Fibroblast of lung (primary cell): Measurements from ENCODE around the gene KICS2. TPM values are rescaled to one million over a fixed set of nuclear protein-coding genes. Genes with fewer than 3 reads are reported as not detected.

Source experiments
- DNase-seq, 2 donors: peaks; one replicate each; pipeline versions ENCODE4 v3.0.0 to v3.0.0-alpha.2; 2010; ENCODE audit warnings: low read depth in 2 of 2
- H2AFZ ChIP-seq: 2 replicates; pipeline ENCODE4 v1.5.1; 2012; ENCODE audit warnings: low read length, control low read depth, inconsistent platforms
- H3K27ac ChIP-seq: 2 replicates; pipeline ENCODE4 v1.5.1; 2011; ENCODE audit warnings: low read length, control low read depth; ENCODE audit not compliant: insufficient read depth
- H3K27me3 ChIP-seq: 2 replicates; pipeline ENCODE4 v1.5.1; 2011; ENCODE audit warnings: mild to moderate bottlenecking, low read length; ENCODE audit not compliant: control insufficient read depth, insufficient read depth
- H3K36me3 ChIP-seq: 2 replicates; pipeline ENCODE4 v1.5.1; 2011; ENCODE audit warnings: low read length; ENCODE audit not compliant: control insufficient read depth, insufficient read depth
- H3K4me1 ChIP-seq: 2 replicates; pipeline ENCODE4 v1.5.1; 2011; ENCODE audit warnings: low read length; ENCODE audit not compliant: control insufficient read depth, insufficient read depth; ENCODE audit errors: extremely low read depth
- H3K4me2 ChIP-seq: 2 replicates; pipeline ENCODE4 v1.5.1; 2011; ENCODE audit warnings: low read length, control low read depth; ENCODE audit not compliant: insufficient read depth; ENCODE audit errors: extremely low read depth
- H3K4me3 ChIP-seq, 4 experiments: fragments of 200-600 bp in 1 of 4; sonication (generic) in 1 of 4; replicated peaks in 1 of 4; 2 replicates each; pipeline ENCODE4 v1.5.1; 2011 to 2016; ENCODE audit warnings: low read length in 4 of 4, low read depth in 3 of 4, mild to moderate bottlenecking in 3 of 4, control low read depth in 2 of 4, inconsistent platforms in 1 of 4, mixed read lengths in 1 of 4; ENCODE audit not compliant: insufficient read depth in 1 of 4; ENCODE audit errors: control extremely low read depth in 1 of 4
- H3K79me2 ChIP-seq: 2 replicates; pipeline ENCODE4 v1.5.1; 2012; ENCODE audit warnings: mild to moderate bottlenecking, low read length, inconsistent platforms; ENCODE audit not compliant: control insufficient read depth, insufficient read depth
- H3K9ac ChIP-seq: 2 replicates; pipeline ENCODE4 v1.5.1; 2011; ENCODE audit warnings: mild to moderate bottlenecking, low read length, control low read depth; ENCODE audit not compliant: insufficient read depth
- H3K9me3 ChIP-seq: 2 replicates; pipeline ENCODE4 v1.5.1; 2012; ENCODE audit warnings: low read depth, low read length; ENCODE audit not compliant: control insufficient read depth, insufficient read depth
- H4K20me1 ChIP-seq: 2 replicates; pipeline ENCODE4 v1.5.1; 2011; ENCODE audit warnings: low read length; ENCODE audit not compliant: control insufficient read depth, insufficient read depth; ENCODE audit errors: extremely low read depth
- CTCF ChIP-seq, 2 donors: IDR thresholded peaks in 1 of 2; conservative IDR thresholded peaks in 1 of 2; 1 replicate in 1 of 2; 2 replicates in 1 of 2; pipeline ENCODE4 v1.5.1; 2011 to 2012; ENCODE audit warnings: low read length in 2 of 2, control low read depth in 1 of 2, inconsistent platforms in 1 of 2, low read depth in 1 of 2, mild to moderate bottlenecking in 1 of 2
- EZH2 ChIP-seq: IDR thresholded peaks from 2 replicates; pipeline ENCODE4 v1.5.1; 2012; ENCODE audit warnings: low read length, control low read depth, mild to moderate bottlenecking; ENCODE audit errors: missing control alignments
- polyA plus RNA-seq, 2 donors: library from polyadenylated mRNA; depleted of rRNA in 1 of 2; stranded (reverse) in 1 of 2; unstranded in 1 of 2; fragments of >200 nt; gene quantifications; 2 replicates each; pipeline ENCODE4 v1.2.1, GENCODE V29; 2011 to 2012; ENCODE audit warnings: missing spikeins in 1 of 2
- total RNA-seq: library from RNA; depleted of rRNA; stranded (reverse); fragments of >200 nt; gene quantifications from 2 replicates; pipeline ENCODE4 v1.2.1, GENCODE V29; 2014

The KICS2 gene
- total and polyA plus RNA-seq, 2 donors (not counting 1 experiment from before 2014, with no cell fraction given), result 3.2 to 9.7 TPM

DNA sequence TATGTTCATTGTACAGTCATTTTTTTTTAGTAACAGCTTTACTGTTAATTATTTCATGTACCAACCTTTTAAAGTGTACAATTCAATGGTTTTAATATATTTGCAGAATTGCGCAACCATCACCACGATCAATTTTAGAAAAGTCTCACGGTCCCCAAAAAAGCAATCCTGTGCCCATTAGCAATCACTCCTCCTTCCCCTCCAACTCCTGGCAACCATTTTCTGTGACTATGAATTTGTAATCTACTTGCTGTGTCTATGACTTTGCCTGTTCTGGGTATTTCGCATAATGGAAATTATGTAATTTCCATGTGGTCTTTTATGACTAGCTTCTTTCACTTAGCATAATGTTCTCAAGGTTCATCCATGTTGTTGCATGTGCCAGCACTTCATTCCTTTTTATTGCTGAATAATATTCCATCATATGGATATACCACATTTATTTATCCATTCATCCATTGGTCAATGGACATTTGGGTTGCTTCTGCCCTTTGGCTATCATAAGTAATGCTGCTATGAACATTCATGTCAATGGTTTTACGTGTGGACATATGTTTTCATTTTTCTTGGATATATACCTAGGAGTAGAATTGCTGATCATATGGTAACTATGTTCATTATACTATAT lies 9.9 kb downstream of the KICS2 start:
- Histone ChIP-seq H3K4me3 (no peak overlapping the region), H4K20me1 (no peaks in the 10 kb centered on the region), H3K27me3 (no peaks in the 10 kb centered on the region), H3K9me3 (no peaks in the 10 kb centered on the region), H3K79me2 (no peaks in the 10 kb centered on the region), H3K27ac (no peak overlapping the region), H3K9ac (no peak overlapping the region), H3K36me3 (no peaks in the 10 kb centered on the region), H3K4me2 (no peak overlapping the region), H3K4me1 (no peaks in the 10 kb centered on the region), H2AFZ (no peak overlapping the region)
- DNase-seq, result no peak
- TF ChIP-seq EZH2 (no peak), CTCF (conservative IDR thresholded peaks at IDR 0.05 in 1 of 2, IDR thresholded peaks at IDR 0.05 in 1 of 2; ENCODE audit: low read depth in 1 of 2, low read length in 2 of 2) (no peak)

DNA sequence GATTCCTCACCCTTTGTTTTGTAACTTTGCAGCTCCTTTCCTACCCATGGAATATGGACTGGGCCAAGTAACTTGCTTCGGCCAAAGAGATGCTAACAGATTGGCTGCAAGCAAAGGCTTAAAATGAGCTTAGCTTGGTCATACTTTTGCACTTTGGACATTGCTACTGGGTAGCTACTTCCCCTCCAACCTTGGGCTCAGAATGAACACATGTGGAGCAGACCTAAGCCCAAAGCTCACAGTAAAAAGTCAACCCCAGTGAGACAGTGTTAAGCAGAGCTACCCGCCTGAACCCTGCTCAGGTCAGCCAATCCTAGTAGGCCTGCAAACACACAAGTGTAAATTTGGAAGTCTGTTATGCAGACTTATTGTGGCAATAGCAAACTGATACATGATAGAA lies 14.6 kb downstream of the KICS2 start:
- Histone ChIP-seq H3K79me2 (no peaks in the 10 kb centered on the region), H3K9me3 (no peaks in the 10 kb centered on the region), H3K27me3 (no peaks in the 10 kb centered on the region), H3K36me3 (no peaks in the 10 kb centered on the region), H3K4me2 (no peak overlapping the region), H3K9ac (no peak overlapping the region), H2AFZ (no peak overlapping the region), H3K4me1 (no peaks in the 10 kb centered on the region), H4K20me1 (no peaks in the 10 kb centered on the region), H3K4me3 (no peak overlapping the region), H3K27ac (no peak overlapping the region)
- DNase-seq, result no peak
- TF ChIP-seq EZH2 (no peak), CTCF (conservative IDR thresholded peaks at IDR 0.05 in 1 of 2, IDR thresholded peaks at IDR 0.05 in 1 of 2; ENCODE audit: low read depth in 1 of 2, low read length in 2 of 2) (no peak)

DNA sequence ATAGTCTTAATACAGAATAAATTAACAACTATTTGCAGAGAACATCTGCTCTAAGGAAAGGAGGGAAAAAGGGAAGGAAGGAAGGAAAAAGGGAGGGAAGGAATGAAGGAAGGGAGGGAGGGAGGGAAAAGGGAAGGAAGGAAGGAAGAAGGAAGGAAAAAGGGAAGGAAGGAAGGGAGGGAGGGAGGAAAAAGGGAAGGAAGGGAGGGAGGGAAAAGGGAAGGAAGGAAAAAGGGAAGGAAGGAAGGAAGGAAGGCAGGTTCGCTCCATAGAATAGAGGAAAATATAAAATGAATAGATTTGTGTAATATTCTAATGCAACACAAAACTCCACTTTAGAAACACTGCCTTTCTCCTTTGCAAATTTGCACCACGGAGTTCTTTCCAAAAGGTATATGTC lies 16.6 kb downstream of the KICS2 start:
- no peak overlapping the region for H3K4me3 ChIP-seq
- no peaks in the 10 kb centered on the region for H4K20me1 ChIP-seq
- H3K36me3 ChIP-seq, result no peaks in the 10 kb centered on the region
- no peak overlapping the region for H3K9ac ChIP-seq
- H3K4me2 ChIP-seq, result no peak overlapping the region
- no peaks in the 10 kb centered on the region for H3K79me2 ChIP-seq
- H2AFZ ChIP-seq, result no peak overlapping the region
- no peak overlapping the region for H3K27ac ChIP-seq
- no peak for DNase-seq
- H3K4me1 ChIP-seq, result no peaks in the 10 kb centered on the region
- TF ChIP-seq EZH2 (no peak), CTCF (conservative IDR thresholded peaks at IDR 0.05 in 1 of 2, IDR thresholded peaks at IDR 0.05 in 1 of 2; ENCODE audit: low read depth in 1 of 2, low read length in 2 of 2) (no peak)
- H3K27me3 ChIP-seq, result no peaks in the 10 kb centered on the region
- H3K9me3 ChIP-seq, result no peaks in the 10 kb centered on the region
